ENCODE measurements around the gene SIL1. TPM values are rescaled to one million over a fixed set of nuclear protein-coding genes. Genes with fewer than 3 reads are reported as not detected.

Gene SIL1
- total RNA-seq, 2 donors from 2014 or later: 69.9 to 75.6 TPM

- DNase-seq (ENCODE audit: low spot score): no peak
- Histone ChIP-seq H3K27ac (no peak overlapping the region), H3K4me3 (no peak overlapping the region), H3K4me1 (replicated peaks) (no peaks in the 10 kb centered on the region), H3K36me3 (no peaks in the 10 kb centered on the region), H3K9me3 (no peaks in the 10 kb centered on the region), H3K27me3 (replicated peaks; ENCODE audit: insufficient read depth) (no peaks in the 10 kb centered on the region)
- no peak for TF ChIP-seq CTCF (IDR thresholded peaks at IDR 0.05)
- no peak for TF ChIP-seq POLR2AphosphoS5 (IDR thresholded peaks at IDR 0.05)
- no peak for TF ChIP-seq POLR2A (IDR thresholded peaks at IDR 0.05)
- 91% methylated on average over 6 of the region's 6 CpGs for WGBS
- intact Hi-C loops (cut with DNase I): no loop called here
These were observed 208.4 kb downstream of the SIL1 start for GRCh38 chr5:138989720-138990119.

- WGBS: 88% methylated on average over 5 of the region's 5 CpGs
- intact Hi-C loops (cut with DNase I): no loop called here
- no peak for DNase-seq (ENCODE audit: low spot score)
These were observed 211.9 kb downstream of the SIL1 start for GRCh38 chr5:138986186-138986800.

GRCh38 chr5:138985683-138986082 is 212.5 kb downstream of the SIL1 start:
- Histone ChIP-seq H3K9me3 (no peaks in the 10 kb centered on the region), H3K4me1 (replicated peaks) (no peaks in the 10 kb centered on the region), H3K36me3 (no peaks in the 10 kb centered on the region), H3K27me3 (replicated peaks; ENCODE audit: insufficient read depth) (no peaks in the 10 kb centered on the region), H3K4me3 (no peak overlapping the region), H3K27ac (no peak overlapping the region)
- TF ChIP-seq POLR2AphosphoS5 (IDR thresholded peaks at IDR 0.05) (no peak), POLR2A (IDR thresholded peaks at IDR 0.05) (no peak)
- WGBS: 94% methylated on average over 6 of the region's 6 CpGs
- intact Hi-C loops (cut with DNase I): no loop called here
- no peak for DNase-seq (ENCODE audit: low spot score)

More at GRCh38 chr5:138986186-138986800, 211.9 kb downstream of the SIL1 start:
- H3K4me3 ChIP-seq: no peak overlapping the region
- H3K9me3 ChIP-seq: no peaks in the 10 kb centered on the region
- H3K27me3 ChIP-seq (replicated peaks; ENCODE audit: insufficient read depth): no peaks in the 10 kb centered on the region
- no peaks in the 10 kb centered on the region for H3K36me3 ChIP-seq
- H3K27ac ChIP-seq: no peak overlapping the region
- no peak for TF ChIP-seq POLR2AphosphoS5 (IDR thresholded peaks at IDR 0.05)
- no peaks in the 10 kb centered on the region for H3K4me1 ChIP-seq (replicated peaks)

- no peaks in the 10 kb centered on the region for H3K9me3 ChIP-seq
- TF ChIP-seq POLR2AphosphoS5 (IDR thresholded peaks at IDR 0.05) (no peak), CTCF (IDR thresholded peaks at IDR 0.05) (no peak), POLR2A (IDR thresholded peaks at IDR 0.05) (no peak)
- no peaks in the 10 kb centered on the region for H3K36me3 ChIP-seq
- H3K4me1 ChIP-seq (replicated peaks): no peaks in the 10 kb centered on the region
- H3K27ac ChIP-seq: no peak overlapping the region
- no peak overlapping the region for H3K4me3 ChIP-seq
- DNase-seq (ENCODE audit: low spot score): no peak
- intact Hi-C loops (cut with DNase I): no loop called here
- 84% methylated on average over 4 of the region's 4 CpGs for WGBS
- no peaks in the 10 kb centered on the region for H3K27me3 ChIP-seq (replicated peaks; ENCODE audit: insufficient read depth)
These were observed 212.9 kb downstream of the SIL1 start for GRCh38 chr5:138985256-138985655.

GRCh38 chr5:138983984-138984383 is 214.2 kb downstream of the SIL1 start:
- no peak overlapping the region for H3K27ac ChIP-seq
- intact Hi-C loops (cut with DNase I): no loop called here
- H3K9me3 ChIP-seq: no peaks in the 10 kb centered on the region
- 66% methylated on average over 2 of the region's 2 CpGs for WGBS
- no peaks in the 10 kb centered on the region for H3K36me3 ChIP-seq
- H3K4me3 ChIP-seq: no peak overlapping the region
- TF ChIP-seq POLR2A (IDR thresholded peaks at IDR 0.05) (no peak), CTCF (IDR thresholded peaks at IDR 0.05) (no peak), POLR2AphosphoS5 (IDR thresholded peaks at IDR 0.05) (no peak)
- no peak for DNase-seq (ENCODE audit: low spot score)
- no peaks in the 10 kb centered on the region for H3K4me1 ChIP-seq (replicated peaks)
- H3K27me3 ChIP-seq (replicated peaks; ENCODE audit: insufficient read depth): no peaks in the 10 kb centered on the region

- Histone ChIP-seq H3K27me3 (replicated peaks; ENCODE audit: insufficient read depth) (no peaks in the 10 kb centered on the region), H3K9me3 (no peaks in the 10 kb centered on the region), H3K4me3 (no peak overlapping the region), H3K4me1 (replicated peaks) (no peaks in the 10 kb centered on the region), H3K36me3 (no peaks in the 10 kb centered on the region), H3K27ac (no peak overlapping the region)
- DNase-seq (ENCODE audit: low spot score): no peak
- no peak for TF ChIP-seq CTCF (IDR thresholded peaks at IDR 0.05)
- no peak for TF ChIP-seq POLR2AphosphoS5 (IDR thresholded peaks at IDR 0.05)
- 67% methylated on average over 7 of the region's 7 CpGs for WGBS
- intact Hi-C loops (cut with DNase I): no loop called here
These were observed 216.6 kb downstream of the SIL1 start for GRCh38 chr5:138981586-138981985.
